ENCODE measurements around the gene STH.

DNA sequence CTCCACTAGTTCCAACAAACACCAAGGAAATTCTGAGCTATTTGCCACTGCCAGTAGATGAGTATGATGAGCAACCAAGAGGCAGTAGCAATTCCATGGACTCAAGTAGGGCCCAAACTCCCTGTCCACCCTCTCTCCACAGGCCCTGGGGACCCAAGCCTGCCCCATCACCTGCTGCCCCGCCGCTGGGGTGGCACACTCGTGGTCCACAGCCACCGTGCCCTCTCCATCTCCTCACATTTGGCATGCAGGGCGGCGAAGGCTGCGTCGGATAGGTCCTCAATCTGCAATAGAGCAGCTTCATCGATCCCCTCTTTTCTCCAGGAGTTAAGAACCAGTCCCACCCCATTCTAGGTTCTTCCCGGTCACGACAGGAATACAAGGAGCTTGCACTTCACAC lies 33.9 kb downstream of the STH start:
- TF ChIP-seq, protein P1, sequence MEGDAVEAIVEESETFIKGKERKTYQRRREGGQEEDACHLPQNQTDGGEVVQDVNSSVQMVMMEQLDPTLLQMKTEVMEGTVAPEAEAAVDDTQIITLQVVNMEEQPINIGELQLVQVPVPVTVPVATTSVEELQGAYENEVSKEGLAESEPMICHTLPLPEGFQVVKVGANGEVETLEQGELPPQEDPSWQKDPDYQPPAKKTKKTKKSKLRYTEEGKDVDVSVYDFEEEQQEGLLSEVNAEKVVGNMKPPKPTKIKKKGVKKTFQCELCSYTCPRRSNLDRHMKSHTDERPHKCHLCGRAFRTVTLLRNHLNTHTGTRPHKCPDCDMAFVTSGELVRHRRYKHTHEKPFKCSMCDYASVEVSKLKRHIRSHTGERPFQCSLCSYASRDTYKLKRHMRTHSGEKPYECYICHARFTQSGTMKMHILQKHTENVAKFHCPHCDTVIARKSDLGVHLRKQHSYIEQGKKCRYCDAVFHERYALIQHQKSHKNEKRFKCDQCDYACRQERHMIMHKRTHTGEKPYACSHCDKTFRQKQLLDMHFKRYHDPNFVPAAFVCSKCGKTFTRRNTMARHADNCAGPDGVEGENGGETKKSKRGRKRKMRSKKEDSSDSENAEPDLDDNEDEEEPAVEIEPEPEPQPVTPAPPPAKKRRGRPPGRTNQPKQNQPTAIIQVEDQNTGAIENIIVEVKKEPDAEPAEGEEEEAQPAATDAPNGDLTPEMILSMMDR (IDR thresholded peaks at IDR 0.05): no peak
- no peak for TF ChIP-seq POLR2AphosphoS5 (IDR thresholded peaks at IDR 0.05)

All from prostate gland (tissue), 2 donors.